Loucy (cell line): ENCODE data around the gene AP1M1.

Experiments used
- EZH2phosphoT487 ChIP-seq: fragments of 200-600 bp; IDR thresholded peaks from 2 replicates; pipeline ENCODE4 v1.6.1; 2018; ENCODE audit warnings: antibody characterized with exemption, mild to moderate bottlenecking, moderate library complexity, borderline replicate concordance
- TF ChIP-seq, protein P1 (sequence below): fragments of 200-600 bp; sonication (generic); conservative IDR thresholded peaks from 2 replicates; pipeline ENCODE4 v1.5.1; 2014; ENCODE audit warnings: mild to moderate bottlenecking, antibody characterized with exemption, low read length

DNA sequence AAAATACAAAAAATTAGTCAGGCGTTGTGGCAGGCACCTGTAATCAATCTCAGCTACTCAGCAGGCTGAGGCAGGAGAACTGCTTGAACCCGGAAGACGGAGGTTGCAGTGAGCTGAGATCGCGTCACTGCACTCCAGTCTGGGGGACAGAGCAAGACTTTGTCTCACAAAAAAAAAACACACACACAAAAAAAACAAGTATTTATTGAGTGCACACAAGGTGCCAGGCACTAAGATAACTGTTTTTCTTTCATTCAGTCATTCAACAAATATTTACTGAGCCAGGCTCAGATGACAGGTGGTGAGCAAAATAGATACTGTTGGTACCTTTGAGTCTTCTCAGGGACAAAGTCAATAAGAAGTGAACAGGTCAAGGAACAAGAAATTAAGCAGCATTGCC, 30.7 kb upstream of the AP1M1 start:
- TF ChIP-seq EZH2phosphoT487: no peak
- TF ChIP-seq, protein P1, sequence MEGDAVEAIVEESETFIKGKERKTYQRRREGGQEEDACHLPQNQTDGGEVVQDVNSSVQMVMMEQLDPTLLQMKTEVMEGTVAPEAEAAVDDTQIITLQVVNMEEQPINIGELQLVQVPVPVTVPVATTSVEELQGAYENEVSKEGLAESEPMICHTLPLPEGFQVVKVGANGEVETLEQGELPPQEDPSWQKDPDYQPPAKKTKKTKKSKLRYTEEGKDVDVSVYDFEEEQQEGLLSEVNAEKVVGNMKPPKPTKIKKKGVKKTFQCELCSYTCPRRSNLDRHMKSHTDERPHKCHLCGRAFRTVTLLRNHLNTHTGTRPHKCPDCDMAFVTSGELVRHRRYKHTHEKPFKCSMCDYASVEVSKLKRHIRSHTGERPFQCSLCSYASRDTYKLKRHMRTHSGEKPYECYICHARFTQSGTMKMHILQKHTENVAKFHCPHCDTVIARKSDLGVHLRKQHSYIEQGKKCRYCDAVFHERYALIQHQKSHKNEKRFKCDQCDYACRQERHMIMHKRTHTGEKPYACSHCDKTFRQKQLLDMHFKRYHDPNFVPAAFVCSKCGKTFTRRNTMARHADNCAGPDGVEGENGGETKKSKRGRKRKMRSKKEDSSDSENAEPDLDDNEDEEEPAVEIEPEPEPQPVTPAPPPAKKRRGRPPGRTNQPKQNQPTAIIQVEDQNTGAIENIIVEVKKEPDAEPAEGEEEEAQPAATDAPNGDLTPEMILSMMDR: no peak
